ENCODE data around the gene RERE.

Gene RERE

GRCh38 chr1:8416881-8417280 lies 400.6 kb downstream of the RERE start:
- no peak for DNase-seq

GRCh38 chr1:8415526-8416278 lies 401.7 kb downstream of the RERE start:
- DNase-seq = no peak

GRCh38 chr1:8412183-8412831 lies 405.1 kb downstream of the RERE start:
- no peak for DNase-seq

- DNase-seq = no peak
Measured at GRCh38 chr1:8411803-8412182, 405.6 kb downstream of the RERE start.

- no peak for DNase-seq
Measured at GRCh38 chr1:8410791-8411190, 406.6 kb downstream of the RERE start.

GRCh38 chr1:8409606-8410005 lies 407.8 kb downstream of the RERE start:
- no peak for DNase-seq

- peak; percentile 30 for DNase-seq
Measured at GRCh38 chr1:8409106-8409505, 408.3 kb downstream of the RERE start.

GRCh38 chr1:8408151-8408839 lies 409.1 kb downstream of the RERE start:
- peak; percentile 35 for DNase-seq

- DNase-seq = no peak
Measured at GRCh38 chr1:8407652-8408051, 409.8 kb downstream of the RERE start.

- DNase-seq = no peak
Measured at GRCh38 chr1:8406960-8407359, 410.5 kb downstream of the RERE start.

GRCh38 chr1:8406011-8406410 lies 411.4 kb downstream of the RERE start:
- DNase-seq = no peak

- no peak for DNase-seq
Measured at GRCh38 chr1:8404460-8405370, 412.7 kb downstream of the RERE start.

- DNase-seq = no peak
Measured at GRCh38 chr1:8402109-8402710, 415.2 kb downstream of the RERE start.

- no peak for DNase-seq
Measured at GRCh38 chr1:8398677-8399076, 418.8 kb downstream of the RERE start.

- no peak for DNase-seq
Measured at GRCh38 chr1:8398086-8398485, 419.4 kb downstream of the RERE start.

GRCh38 chr1:8397511-8397910 lies 419.9 kb downstream of the RERE start:
- DNase-seq = no peak

- peak; percentile 13 for DNase-seq
Measured at GRCh38 chr1:8396786-8397406, 420.5 kb downstream of the RERE start.

GRCh38 chr1:8396083-8396785 lies 421.2 kb downstream of the RERE start:
- no peak for DNase-seq

GRCh38 chr1:8395433-8395866 lies 422.0 kb downstream of the RERE start:
- no peak for DNase-seq

- no peak for DNase-seq
Measured at GRCh38 chr1:8394456-8395321, 422.8 kb downstream of the RERE start.
